HepG2 (cell line): ENCODE results near the gene TEAD1.

Source experiments
- CTCF ChIP-seq: sonication (generic); formaldehyde crosslinking; IDR thresholded peaks from 2 replicates; pipeline ENCODE4 v1.5.0; 2020; ENCODE audit warnings: mild to moderate bottlenecking, missing genetic modification reagents, moderate library complexity
- DMTF1 ChIP-seq: sonication (generic); formaldehyde crosslinking; IDR thresholded peaks from 2 replicates; pipeline ENCODE4 v1.4.0; 2020; ENCODE audit warnings: mild to moderate bottlenecking, missing genetic modification reagents
- FOXJ3 ChIP-seq: sonication (generic); formaldehyde crosslinking; IDR thresholded peaks from 2 replicates; pipeline ENCODE4 v1.4.0; 2020; ENCODE audit warnings: missing genetic modification reagents, mild to moderate bottlenecking, borderline replicate concordance
- HNF1A ChIP-seq, 2 experiments: sonication (generic) in 1 of 2; formaldehyde crosslinking in 1 of 2; IDR thresholded peaks; 2 replicates each; pipeline versions ENCODE4 v1.4.0 to v1.6.1; 2016 to 2020; ENCODE audit warnings: borderline replicate concordance in 1 of 2, low read depth in 1 of 2, mild to moderate bottlenecking in 1 of 2, missing genetic modification reagents in 1 of 2
- KDM4B ChIP-seq: sonication (generic); formaldehyde crosslinking; IDR thresholded peaks from 2 replicates; pipeline ENCODE4 v1.4.0; 2020; ENCODE audit warnings: missing genetic modification reagents
- POLR2A ChIP-seq, 2 experiments: IDR thresholded peaks; 2 replicates each; pipeline ENCODE4 v1.6.1; 2011; ENCODE audit warnings: low read depth in 2 of 2, low read length in 2 of 2, mild to moderate bottlenecking in 1 of 2, moderate library complexity in 1 of 2; ENCODE audit not compliant: insufficient read depth in 1 of 2
- SNRNP70 ChIP-seq: fragments of 200-400 bp; formaldehyde crosslinking; IDR thresholded peaks from 2 replicates; pipeline ENCODE4 v1.6.1; 2017; ENCODE audit warnings: mild to moderate bottlenecking, low read depth, low read length, moderate library complexity
- SUZ12 ChIP-seq: fragments of 150-350 bp; IDR thresholded peaks from 2 replicates; pipeline ENCODE4 v1.6.1; 2014; ENCODE audit warnings: low read depth, low read length
- THRA ChIP-seq: sonication (generic); formaldehyde crosslinking; IDR thresholded peaks from 2 replicates; pipeline ENCODE4 v1.4.0; 2020; ENCODE audit warnings: missing genetic modification reagents, borderline replicate concordance
- YY1 ChIP-seq: IDR thresholded peaks from 2 replicates; pipeline ENCODE4 v1.6.1; 2011; ENCODE audit warnings: low read length, low read depth, moderate library complexity, mild to moderate bottlenecking; ENCODE audit not compliant: insufficient read depth, insufficient replicate concordance
- ZNF282 ChIP-seq: fragments of 450-650 bp; IDR thresholded peaks from 2 replicates; pipeline ENCODE4 v1.6.1; 2018; ENCODE audit not compliant: partially characterized antibody
- ZNF407 ChIP-seq: sonication (generic); formaldehyde crosslinking; IDR thresholded peaks from one replicate; pipeline ENCODE4 v1.5.1; 2020; ENCODE audit warnings: mild to moderate bottlenecking, missing genetic modification reagents; ENCODE audit errors: not compliant biosample characterization
- ZNF446 ChIP-seq: sonication (generic); formaldehyde crosslinking; IDR thresholded peaks from 2 replicates; pipeline ENCODE4 v1.5.0; 2020; ENCODE audit warnings: mild to moderate bottlenecking, missing genetic modification reagents
- ZNF580 ChIP-seq: IDR thresholded peaks from 2 replicates; pipeline ENCODE4 v1.6.1; 2016; ENCODE audit warnings: low read depth, borderline replicate concordance

- TF ChIP-seq YY1 (no peak), POLR2A (IDR thresholded peaks at IDR 0.05; ENCODE audit: insufficient read depth in 1 of 2, low read depth in 2 of 2, low read length in 2 of 2) (no peak), ZNF580 (no peak), CTCF (CRISPR knock-in tag) (no peak), HNF1A (IDR thresholded peaks at IDR 0.05; ENCODE audit: low read depth) (no peak), HNF1A (CRISPR knock-in tag; IDR thresholded peaks at IDR 0.05; ENCODE audit: borderline replicate concordance) (no peak), DMTF1 (no peak), FOXJ3 (no peak), ZNF446 (CRISPR knock-in tag) (no peak), THRA (CRISPR knock-in tag) (no peak), ZNF282 (no peak), ZNF407 (CRISPR knock-in tag) (no peak), SNRNP70 (no peak), KDM4B (no peak), SUZ12 (no peak)
These were observed 76.0 kb downstream of the TEAD1 start for GRCh38 chr11:12750181-12750580.
